ACC112 (cell line): Measurements from ENCODE around the gene ITGBL1.

Experiments used
- H2AFZ ChIP-seq: fragments of 200-600 bp; sonication (generic); one replicate; pipeline ENCODE4 v1.6.0; 2017; ENCODE audit warnings: antibody characterized with exemption, low read length; ENCODE audit not compliant: unreplicated experiment
- H3K27ac ChIP-seq: fragments of 200-600 bp; sonication (generic); 2 replicates; pipeline ENCODE4 v1.5.1; 2014; ENCODE audit warnings: low read depth, mild to moderate bottlenecking, antibody characterized with exemption, low read length, moderate library complexity
- H3K27me3 ChIP-seq: fragments of 200-600 bp; sonication (generic); 2 replicates; pipeline ENCODE4 v1.6.1; 2014; ENCODE audit warnings: mild to moderate bottlenecking, antibody characterized with exemption, low read length, moderate library complexity, mixed read lengths; ENCODE audit not compliant: insufficient read depth
- H3K36me3 ChIP-seq: fragments of 200-600 bp; sonication (generic); 2 replicates; pipeline ENCODE4 v1.6.1; 2016; ENCODE audit warnings: mild to moderate bottlenecking, antibody characterized with exemption, low read length, moderate library complexity, mixed read lengths; ENCODE audit not compliant: insufficient read depth
- H3K4me1 ChIP-seq: fragments of 200-600 bp; sonication (generic); one replicate; pipeline ENCODE4 v1.6.1; 2016; ENCODE audit warnings: low read length, mixed read lengths; ENCODE audit not compliant: insufficient read depth, unreplicated experiment, control insufficient read depth
- H3K4me3 ChIP-seq: fragments of 200-600 bp; sonication (generic); 2 replicates; pipeline ENCODE4 v1.5.1; 2014; ENCODE audit warnings: mild to moderate bottlenecking, low read depth, low read length
- H3K79me2 ChIP-seq: fragments of 200-600 bp; sonication (generic); one replicate; pipeline ENCODE4 v1.6.0; 2016; ENCODE audit warnings: low read length; ENCODE audit not compliant: control insufficient read depth, unreplicated experiment, insufficient read depth

The ITGBL1 gene, protein sequence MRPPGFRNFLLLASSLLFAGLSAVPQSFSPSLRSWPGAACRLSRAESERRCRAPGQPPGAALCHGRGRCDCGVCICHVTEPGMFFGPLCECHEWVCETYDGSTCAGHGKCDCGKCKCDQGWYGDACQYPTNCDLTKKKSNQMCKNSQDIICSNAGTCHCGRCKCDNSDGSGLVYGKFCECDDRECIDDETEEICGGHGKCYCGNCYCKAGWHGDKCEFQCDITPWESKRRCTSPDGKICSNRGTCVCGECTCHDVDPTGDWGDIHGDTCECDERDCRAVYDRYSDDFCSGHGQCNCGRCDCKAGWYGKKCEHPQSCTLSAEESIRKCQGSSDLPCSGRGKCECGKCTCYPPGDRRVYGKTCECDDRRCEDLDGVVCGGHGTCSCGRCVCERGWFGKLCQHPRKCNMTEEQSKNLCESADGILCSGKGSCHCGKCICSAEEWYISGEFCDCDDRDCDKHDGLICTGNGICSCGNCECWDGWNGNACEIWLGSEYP

DNA sequence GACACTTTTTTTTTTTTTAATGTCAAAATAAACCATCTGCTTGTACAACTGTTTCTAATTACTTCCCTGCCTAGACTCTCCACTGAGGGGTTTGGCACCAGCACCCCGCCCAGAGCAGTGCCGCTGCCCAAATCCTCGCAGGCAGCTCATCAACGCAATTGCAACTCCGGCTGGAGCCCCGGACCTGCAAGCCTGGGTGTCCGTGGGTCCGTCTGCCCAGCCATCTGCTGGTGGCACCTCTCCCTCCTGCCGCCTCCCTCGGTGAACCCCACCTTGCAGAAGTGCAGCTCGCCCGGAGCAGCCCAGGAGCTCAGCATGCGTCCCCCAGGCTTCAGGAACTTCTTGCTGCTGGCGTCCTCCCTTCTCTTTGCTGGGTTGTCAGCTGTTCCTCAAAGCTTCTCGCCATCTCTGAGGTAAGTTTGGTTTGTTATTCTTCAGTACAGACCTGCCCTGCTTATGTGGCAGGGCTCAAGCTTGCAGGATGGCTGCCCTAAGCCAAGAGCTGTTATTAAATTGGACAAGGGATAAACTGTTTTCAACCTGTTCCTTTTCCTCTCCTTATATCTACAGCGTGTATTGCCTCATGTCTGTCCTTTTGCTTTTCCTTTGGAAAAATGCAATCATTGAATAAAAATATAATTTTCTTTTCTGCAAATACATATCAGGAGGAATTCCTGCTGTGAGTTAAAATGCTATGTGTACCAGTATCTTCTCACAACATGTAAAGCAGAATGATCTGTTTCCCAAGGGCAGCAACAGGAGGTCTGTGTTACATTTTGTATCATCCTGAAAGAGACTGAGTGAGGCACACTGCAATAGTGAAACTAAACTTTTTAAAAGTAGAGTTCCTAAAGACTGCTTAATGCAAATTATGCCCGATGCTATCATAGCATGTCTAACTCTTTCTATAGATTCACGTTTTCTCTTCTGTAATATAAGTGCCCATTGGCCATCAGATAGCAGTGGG, at the start of gene ITGBL1:
TSS of gene ITGBL1 (plus strand) at position 157 of the 967 bp plus-strand sequence. CDS start at position 316, 159 bp downstream.
- peaks cover 4% of the 10 kb centered on the region; the same call in 1 of the 2 replicates for H3K36me3 ChIP-seq
- no peaks in the 10 kb centered on the region for H3K27me3 ChIP-seq
- peaks cover 56% of the 10 kb centered on the region for H3K4me1 ChIP-seq
- peak within 1 kb of the TSS; percentile 89 for H3K4me3 ChIP-seq
- H2AFZ ChIP-seq: peak within 1 kb of the TSS; percentile 61
- peak within 1 kb of the TSS; percentile 90 for H3K27ac ChIP-seq
- H3K79me2 ChIP-seq: peaks cover 44% of the 10 kb centered on the region

- peak overlapping the region; percentile 40 for H3K27ac ChIP-seq
- no peaks in the 10 kb centered on the region for H3K27me3 ChIP-seq
- peaks cover 19% of the 10 kb centered on the region for H3K4me1 ChIP-seq
- peak overlapping the region; percentile 59 for H3K4me3 ChIP-seq
- no peaks in the 10 kb centered on the region for H3K79me2 ChIP-seq
- peak overlapping the region; percentile 70 for H2AFZ ChIP-seq
- no peaks in the 10 kb centered on the region for H3K36me3 ChIP-seq
Measured at GRCh38 chr13:101406791-101407190, 45.7 kb upstream of the ITGBL1 start.

DNA sequence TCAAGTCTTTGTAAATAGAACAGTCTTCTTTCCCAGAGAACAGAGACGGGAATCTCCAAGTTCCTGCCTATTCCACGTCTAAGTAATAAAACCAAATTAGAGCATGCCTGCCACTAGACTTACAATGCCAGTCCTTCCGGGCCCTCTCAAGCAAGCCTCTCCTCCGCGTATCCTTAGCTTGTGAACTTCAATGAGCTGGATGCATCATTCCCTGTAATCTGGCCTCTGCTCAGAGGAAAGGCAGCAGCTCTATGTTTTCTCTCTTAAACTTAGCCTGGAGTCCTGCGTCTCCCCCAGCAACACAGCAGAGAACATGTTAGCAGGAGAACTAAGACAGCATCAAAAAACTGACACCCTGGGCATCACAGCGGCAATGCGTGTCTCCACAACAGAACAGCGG, 44.3 kb upstream of the ITGBL1 start:
- Histone ChIP-seq H3K79me2 (no peaks in the 10 kb centered on the region), H3K27me3 (no peaks in the 10 kb centered on the region), H3K27ac (peak overlapping the region; percentile 22; the same call in 1 of the 2 replicates), H3K36me3 (no peaks in the 10 kb centered on the region), H3K4me3 (peak overlapping the region; percentile 59), H2AFZ (peak overlapping the region; percentile 93), H3K4me1 (peaks cover 19% of the 10 kb centered on the region)

DNA sequence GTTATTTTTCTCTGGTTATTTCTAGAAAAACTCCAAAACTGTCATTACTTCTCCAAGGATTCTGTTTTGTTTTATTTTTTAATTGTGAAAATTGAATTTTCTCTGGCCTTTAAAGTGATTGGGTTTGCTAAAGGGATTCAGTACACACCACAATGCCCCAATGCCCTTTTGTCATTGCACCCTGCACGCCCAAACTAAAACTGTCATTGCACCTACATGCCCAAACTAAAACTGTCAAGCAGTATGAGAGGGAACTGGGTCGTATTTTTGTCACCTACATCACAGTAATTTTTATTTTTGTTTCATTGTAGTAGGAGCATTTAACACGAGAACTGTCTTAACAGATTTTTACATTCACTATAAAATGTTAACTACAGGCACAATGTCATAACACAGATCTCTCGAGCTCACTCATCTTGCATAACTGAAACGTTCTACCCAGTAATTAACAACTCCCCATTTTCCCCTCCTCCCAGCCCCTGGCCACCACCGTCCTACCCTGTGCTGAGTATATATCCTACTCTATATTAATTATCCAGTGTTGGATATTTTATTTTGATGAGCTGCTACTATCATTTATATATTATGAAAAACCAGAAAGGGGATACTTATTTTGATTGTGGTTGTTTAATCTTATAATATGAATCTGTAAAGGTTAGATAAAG, 43.4 kb upstream of the ITGBL1 start:
- H3K27ac ChIP-seq: no peak overlapping the region
- H3K36me3 ChIP-seq: no peaks in the 10 kb centered on the region
- no peaks in the 10 kb centered on the region for H3K79me2 ChIP-seq
- H3K27me3 ChIP-seq: no peaks in the 10 kb centered on the region
- no peak overlapping the region for H3K4me3 ChIP-seq
- H2AFZ ChIP-seq: no peak overlapping the region
- peaks cover 19% of the 10 kb centered on the region for H3K4me1 ChIP-seq

- Histone ChIP-seq H3K36me3 (no peaks in the 10 kb centered on the region), H2AFZ (no peak overlapping the region), H3K27ac (no peak overlapping the region), H3K4me1 (peaks cover 12% of the 10 kb centered on the region), H3K79me2 (peaks cover 3% of the 10 kb centered on the region), H3K27me3 (no peaks in the 10 kb centered on the region), H3K4me3 (no peak overlapping the region)
Measured at GRCh38 chr13:101412076-101412475, 40.4 kb upstream of the ITGBL1 start.

GRCh38 chr13:101415358-101416174, 36.9 kb upstream of the ITGBL1 start:
- Histone ChIP-seq H3K27ac (no peak overlapping the region), H3K4me1 (peaks cover 8% of the 10 kb centered on the region), H3K27me3 (no peaks in the 10 kb centered on the region), H3K36me3 (no peaks in the 10 kb centered on the region), H3K79me2 (peaks cover 3% of the 10 kb centered on the region), H3K4me3 (peak overlapping the region; percentile 89), H2AFZ (no peak overlapping the region)

DNA sequence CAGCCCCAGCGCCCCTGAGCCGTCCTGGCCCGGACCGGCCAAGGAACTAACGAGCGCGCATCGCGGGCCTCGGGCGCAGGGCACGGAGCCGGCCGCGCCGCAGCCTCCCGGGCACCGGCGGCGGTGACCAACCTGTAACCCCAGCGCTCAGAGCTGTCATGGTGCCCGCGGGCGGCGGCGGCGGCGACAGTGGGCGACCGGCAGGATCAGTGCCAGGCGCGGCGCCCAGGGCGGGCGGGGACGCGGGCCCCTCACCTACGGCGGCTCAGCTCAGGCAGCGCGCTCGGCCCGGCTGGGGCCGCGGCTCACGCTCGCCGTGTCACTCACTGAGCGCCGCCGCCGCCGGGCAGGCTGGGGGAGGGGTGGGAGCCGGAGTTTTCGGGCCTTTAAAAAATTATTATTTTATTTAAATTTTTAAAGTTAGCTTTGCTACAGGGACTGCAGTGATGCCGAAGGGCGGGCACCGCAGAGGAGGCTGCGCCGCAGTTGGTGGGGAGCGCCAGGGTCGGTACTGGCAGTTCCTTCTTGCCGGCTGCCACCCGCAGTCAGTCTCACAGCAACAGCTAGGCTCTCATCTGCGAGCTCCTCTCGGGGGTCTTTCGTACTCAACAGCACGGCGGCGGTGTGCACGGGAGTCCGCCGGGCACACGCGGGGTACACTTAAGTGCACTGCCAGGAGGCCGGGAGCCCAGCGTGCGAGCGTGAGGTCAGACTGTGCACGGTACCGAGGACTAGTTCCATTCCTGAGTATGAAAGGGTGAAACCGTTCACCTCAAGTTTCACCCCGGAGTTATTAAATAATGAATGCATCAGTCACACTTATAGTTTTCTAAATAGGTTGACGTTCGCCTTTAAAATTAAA, 36.1 kb upstream of the ITGBL1 start, which contains the start of gene NALCN:
TSS of gene NALCN (minus strand) at position 328 of the 862 bp plus-strand sequence. CDS start 17,382 bp downstream, outside the sequence.
- Histone ChIP-seq H3K27ac (no peak within 1 kb of the TSS), H3K27me3 (no peaks in the 10 kb centered on the region), H3K79me2 (peaks cover 3% of the 10 kb centered on the region), H3K36me3 (no peaks in the 10 kb centered on the region), H2AFZ (peak within 1 kb of the TSS; percentile 77), H3K4me1 (peaks cover 8% of the 10 kb centered on the region), H3K4me3 (peak within 1 kb of the TSS; percentile 89)

GRCh38 chr13:101417043-101417406, 35.5 kb upstream of the ITGBL1 start:
- Histone ChIP-seq H3K4me1 (peaks cover 8% of the 10 kb centered on the region), H3K36me3 (no peaks in the 10 kb centered on the region), H3K4me3 (peak overlapping the region; percentile 89), H3K27ac (no peak overlapping the region), H3K27me3 (no peaks in the 10 kb centered on the region), H3K79me2 (peaks cover 3% of the 10 kb centered on the region), H2AFZ (peak overlapping the region; percentile 77)

- no peaks in the 10 kb centered on the region for H3K27me3 ChIP-seq
- H3K36me3 ChIP-seq: no peaks in the 10 kb centered on the region
- H3K79me2 ChIP-seq: peaks cover 3% of the 10 kb centered on the region
- H2AFZ ChIP-seq: no peak overlapping the region
- peaks cover 8% of the 10 kb centered on the region for H3K4me1 ChIP-seq
- peak overlapping the region; percentile 89; the same call in 1 of the 2 replicates for H3K4me3 ChIP-seq
- H3K27ac ChIP-seq: no peak overlapping the region
Measured at GRCh38 chr13:101417501-101417900, 35.0 kb upstream of the ITGBL1 start.
